HepG2 (cell line): ENCODE results near the gene TMEM145. TPM values are rescaled to one million over a fixed set of nuclear protein-coding genes. Genes with fewer than 3 reads are reported as not detected.

ENCODE experiments used
- ATAC-seq: fragments of 200-7000 bp; cut with Tn5 transposase; 3 replicates; pipeline ENCODE4 v1.9.1; 2020; ENCODE audit warnings: mild to moderate bottlenecking, moderate library complexity
- BruUV-seq: library from RNA; stranded (reverse); fragments of 400-500 nt; replicated peaks from 2 replicates; lab custom pipeline; 2021; lab: Mats Ljungman, UMichigan
- CTCF ChIA-PET: fragments of 300-600 bp; formaldehyde crosslinking; extraction: SDS; loops from one replicate; lab custom pipeline; 2021; ENCODE audit warnings: low total read pairs, inconsistent platforms, low intra/inter-chr PET ratio; lab: Yijun Ruan, JAX
- POLR2A ChIA-PET: fragments of 350-600 bp; sonication (Branson Sonifier 250); formaldehyde crosslinking; loops from one replicate; lab custom pipeline; 2020; ENCODE audit warnings: antibody characterized with exemption, inconsistent platforms; lab: Yijun Ruan, JAX
- DNase-seq: peaks from one replicate; pipeline ENCODE4 v3.0.0-alpha.2; 2015; ENCODE audit warnings: low spot score
- FAIRE-seq: peaks from 3 replicates; lab custom pipeline; 2011; peaks lifted over from hg19 to GRCh38; lab: Jason Lieb, UNC
- H2AFZ ChIP-seq: one replicate; pipeline ENCODE4 v1.6.1; 2011; ENCODE audit warnings: low read length, inconsistent platforms
- H3K27ac ChIP-seq: fragments of 300-600 bp; 3 replicates; pipeline ENCODE4 v1.8.0; 2011; ENCODE audit warnings: mixed run types, mild to moderate bottlenecking, mixed read lengths, low read length, inconsistent platforms; ENCODE audit not compliant: insufficient read depth; ENCODE audit errors: extremely low read length
- H3K27me3 ChIP-seq, 2 experiments: fragments of 200-600 bp in 1 of 2; 2 replicates in 1 of 2; 3 replicates in 1 of 2; pipeline versions ENCODE4 v1.6.0 to v1.8.0; 2011; ENCODE audit warnings: low read length in 2 of 2, mild to moderate bottlenecking in 2 of 2, moderate library complexity in 2 of 2, inconsistent platforms in 1 of 2; ENCODE audit not compliant: insufficient read depth in 2 of 2, control insufficient read depth in 1 of 2
- H3K36me3 ChIP-seq, 2 experiments: fragments of 200-600 bp in 1 of 2; replicated peaks in 1 of 2; 2 replicates in 1 of 2; 3 replicates in 1 of 2; pipeline versions ENCODE4 v1.5.1 to v1.8.0; 2011; ENCODE audit warnings: low read length in 2 of 2, inconsistent platforms in 1 of 2; ENCODE audit not compliant: insufficient read depth in 2 of 2, control insufficient read depth in 1 of 2
- H3K4me1 ChIP-seq: 2 replicates; pipeline ENCODE4 v1.5.1; 2012; ENCODE audit warnings: low read length, inconsistent platforms; ENCODE audit not compliant: insufficient read depth
- H3K4me2 ChIP-seq: 2 replicates; pipeline ENCODE4 v1.6.0; 2011; ENCODE audit warnings: low read depth, low read length, inconsistent platforms
- H3K4me3 ChIP-seq, 3 experiments: fragments of 200-600 bp in 1 of 3; sonication (generic), shearing (Covaris generic) in 1 of 3; replicated peaks in 1 of 3; 2 replicates each; pipeline ENCODE4 v1.5.1; 2011 to 2016; ENCODE audit warnings: low read length in 3 of 3, inconsistent platforms in 2 of 3, low read depth in 2 of 3, mild to moderate bottlenecking in 2 of 3, control low read depth in 1 of 3, mixed read lengths in 1 of 3; ENCODE audit not compliant: insufficient read depth in 1 of 3
- H3K79me2 ChIP-seq: one replicate; pipeline ENCODE4 v1.6.1; 2011; ENCODE audit warnings: low read length, inconsistent platforms; ENCODE audit not compliant: insufficient read depth
- H3K9ac ChIP-seq: 2 replicates; pipeline ENCODE4 v1.6.0; 2011; ENCODE audit warnings: mild to moderate bottlenecking, low read depth, low read length, inconsistent platforms; ENCODE audit not compliant: insufficient read depth
- H3K9me3 ChIP-seq: 2 replicates; pipeline ENCODE4 v1.5.1; 2012; ENCODE audit warnings: mild to moderate bottlenecking, low read length
- H4K20me1 ChIP-seq: 2 replicates; pipeline ENCODE4 v1.6.0; 2011; ENCODE audit warnings: inconsistent platforms, mild to moderate bottlenecking, low read length, moderate library complexity; ENCODE audit not compliant: insufficient read depth
- AGO2 ChIP-seq: fragments of 200-400 bp; formaldehyde crosslinking; optimal IDR thresholded peaks from 2 replicates; pipeline ENCODE3; 2017; ENCODE audit warnings: mild to moderate bottlenecking, low read depth, low read length, moderate library complexity
- ATF7 ChIP-seq, 2 experiments: fragments of 450-650 bp in 1 of 2; sonication (generic) in 1 of 2; formaldehyde crosslinking in 1 of 2; IDR thresholded peaks; 2 replicates each; pipeline versions ENCODE4 v1.4.0 to v1.6.1; 2016 to 2020; ENCODE audit warnings: antibody characterized with exemption in 1 of 2, mild to moderate bottlenecking in 1 of 2, missing genetic modification reagents in 1 of 2
- CREB1 ChIP-seq, 2 experiments: fragments of 450-650 bp in 1 of 2; IDR thresholded peaks; 2 replicates each; pipeline ENCODE4 v1.6.1; 2016 to 2017; ENCODE audit warnings: control low read depth in 1 of 2, mild to moderate bottlenecking in 1 of 2, missing compliant biosample characterization in 1 of 2, missing genetic modification characterization in 1 of 2
- JDP2 ChIP-seq: sonication (generic); formaldehyde crosslinking; IDR thresholded peaks from 2 replicates; pipeline ENCODE4 v1.8.1; 2022; ENCODE audit warnings: missing genetic modification reagents, borderline replicate concordance
- RBFOX2 ChIP-seq: fragments of 200-400 bp; formaldehyde crosslinking; IDR thresholded peaks from 2 replicates; pipeline ENCODE4 v1.6.1; 2017; ENCODE audit warnings: low read depth, mild to moderate bottlenecking, low read length
- TMF1 ChIP-seq: sonication (generic); formaldehyde crosslinking; IDR thresholded peaks from 2 replicates; pipeline ENCODE4 v1.8.1; 2022; ENCODE audit warnings: low read depth, missing genetic modification reagents
- ZNF747 ChIP-seq: sonication (generic); formaldehyde crosslinking; IDR thresholded peaks from 2 replicates; pipeline ENCODE4 v1.8.1; 2023; ENCODE audit warnings: missing genetic modification reagents, mild to moderate bottlenecking, borderline replicate concordance
- WGBS: methylation state at CpG from one replicate; pipeline ENCODE4 v1.1.6; 2017; ENCODE audit warnings: low lambda C conversion rate; 5-methylcytosine and 5-hydroxymethylcytosine counted together
- in situ Hi-C: cut with HindIII; loops from 2 replicates; pipeline ENCODE4 v1.10.0; 2017; ENCODE audit warnings: low pct_unique_long_range_greater_than_20kb; ENCODE audit not compliant: extremely low pct_ligation_motif_present
- intact Hi-C: fragments of 100-400 bp; cut with micrococcal nuclease; formaldehyde crosslinking; loops from one replicate; pipeline ENCODE4 v1.10.0; 2022; ENCODE audit not compliant: unreplicated experiment
- polyA plus RNA-seq, 8 experiments: library from polyadenylated mRNA; depleted of rRNA in 3 of 8; stranded (reverse) in 7 of 8; unstranded in 1 of 8; fragments of >200 nt; fragmentation: Illumina TruSeq in 4 of 8; extraction: Trizol in 4 of 8; gene quantifications; 2 replicates each; pipeline versions ENCODE4 v1.2.1 to v1.2.3, GENCODE V29; 2011 to 2016; ENCODE audit warnings: low read depth in 4 of 8, missing spikeins in 1 of 8, mixed read lengths in 1 of 8; ENCODE audit not compliant: insufficient read depth in 1 of 8
- total RNA-seq, 5 experiments: library from RNA; depleted of rRNA; stranded (reverse); fragments of >200 nt; fragmentation: Illumina TruSeq; extraction: Trizol; gene quantifications; 2 replicates each; pipeline ENCODE4 v1.2.3, GENCODE V29; 2016; ENCODE audit warnings: low read depth in 1 of 5
- TF ChIP-seq, protein P1 (sequence below): sonication (generic); formaldehyde crosslinking; IDR thresholded peaks from 2 replicates; pipeline ENCODE4 v1.4.0; 2020; ENCODE audit warnings: missing genetic modification reagents

TMEM145 gene
- total and polyA plus RNA-seq, 2 of the 13 experiments (the other 11 are each of a cell fraction or from before 2014, with no cell fraction given): 0.07 to 5.1 TPM

DNA sequence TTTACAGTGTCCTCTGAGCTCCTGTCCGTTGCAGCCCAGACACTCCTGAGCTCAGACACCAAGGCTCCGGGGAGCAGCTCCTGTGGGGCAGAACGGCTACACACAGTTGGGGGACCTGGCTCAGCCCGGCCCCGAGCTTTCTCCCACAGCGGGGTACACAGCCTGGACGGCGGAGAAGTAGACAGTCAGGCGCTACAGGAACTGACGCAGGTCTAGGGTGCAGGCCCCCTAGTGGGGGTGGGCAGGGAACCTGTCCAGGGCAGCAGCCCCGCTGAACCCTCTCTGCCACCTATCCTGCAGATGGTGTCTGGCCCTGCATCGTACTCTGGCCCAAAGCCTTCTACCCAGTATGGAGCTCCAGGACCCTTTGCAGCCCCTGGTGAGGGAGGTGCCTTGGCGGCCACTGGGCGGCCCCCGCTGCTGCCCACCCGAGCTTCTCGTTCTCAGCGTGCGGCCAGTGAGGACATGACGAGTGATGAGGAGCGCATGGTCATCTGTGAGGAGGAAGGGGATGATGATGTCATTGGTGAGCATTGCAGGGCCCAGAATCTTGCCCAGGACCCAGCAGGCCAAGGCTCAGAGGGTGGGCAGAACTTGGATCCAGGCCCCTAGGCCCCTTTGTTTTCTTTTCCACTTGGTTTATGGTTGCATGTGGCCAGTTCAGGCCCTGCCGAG is 24.1 kb upstream of the TMEM145 start:
- no peak overlapping the region for H3K27ac ChIP-seq
- no peak overlapping the region for H3K4me2 ChIP-seq
- peaks cover 32 to 70% of the 10 kb centered on the region in 2 experiments; a peak in 4 of 5 replicates for H3K36me3 ChIP-seq
- intact Hi-C loops (no loop called here), in situ Hi-C loops (loop anchor here (5.0 kb wide), 1 partner anchor 37 kb away; no protein-coding TSS in a partner anchor)
- FAIRE-seq (no peak), DNase-seq (no peak), ATAC-seq (no peak)
- peaks cover 18% of the 10 kb centered on the region for H3K79me2 ChIP-seq
- H4K20me1 ChIP-seq: peaks cover 11% of the 10 kb centered on the region; the same call in 1 of the 2 replicates
- peaks cover 18% of the 10 kb centered on the region for H3K4me1 ChIP-seq
- WGBS: 98% methylated on average over 12 of the region's 22 CpGs
- no peak overlapping the region for H3K4me3 ChIP-seq
- no peaks in the 10 kb centered on the region for H3K9me3 ChIP-seq
- ChIA-PET CTCF (interaction anchor here (2.5 kb wide), 1 partner anchor 156 kb away, joined by 9 read pairs; no protein-coding TSS in a partner anchor), POLR2A (no interaction called here)
- no TSS peak for BruUV-seq
- no peak overlapping the region for H3K9ac ChIP-seq
- TF ChIP-seq TMF1 (no peak), CREB1 (IDR thresholded peaks at IDR 0.05) (peak; percentile 60; the same call in 1 of the 2 replicates), CREB1 (CRISPR knock-in tag; IDR thresholded peaks at IDR 0.05) (no peak), ATF7 (IDR thresholded peaks at IDR 0.05) (peak; percentile 77), ATF7 (CRISPR knock-in tag; IDR thresholded peaks at IDR 0.05) (no peak), ZNF747 (CRISPR knock-in tag) (no peak), JDP2 (CRISPR knock-in tag) (no peak), AGO2 (peak; percentile 71), RBFOX2 (0 out of 2 replicates have a peak, but pooled peaks have one; percentile 42)
- TF ChIP-seq, protein P1, sequence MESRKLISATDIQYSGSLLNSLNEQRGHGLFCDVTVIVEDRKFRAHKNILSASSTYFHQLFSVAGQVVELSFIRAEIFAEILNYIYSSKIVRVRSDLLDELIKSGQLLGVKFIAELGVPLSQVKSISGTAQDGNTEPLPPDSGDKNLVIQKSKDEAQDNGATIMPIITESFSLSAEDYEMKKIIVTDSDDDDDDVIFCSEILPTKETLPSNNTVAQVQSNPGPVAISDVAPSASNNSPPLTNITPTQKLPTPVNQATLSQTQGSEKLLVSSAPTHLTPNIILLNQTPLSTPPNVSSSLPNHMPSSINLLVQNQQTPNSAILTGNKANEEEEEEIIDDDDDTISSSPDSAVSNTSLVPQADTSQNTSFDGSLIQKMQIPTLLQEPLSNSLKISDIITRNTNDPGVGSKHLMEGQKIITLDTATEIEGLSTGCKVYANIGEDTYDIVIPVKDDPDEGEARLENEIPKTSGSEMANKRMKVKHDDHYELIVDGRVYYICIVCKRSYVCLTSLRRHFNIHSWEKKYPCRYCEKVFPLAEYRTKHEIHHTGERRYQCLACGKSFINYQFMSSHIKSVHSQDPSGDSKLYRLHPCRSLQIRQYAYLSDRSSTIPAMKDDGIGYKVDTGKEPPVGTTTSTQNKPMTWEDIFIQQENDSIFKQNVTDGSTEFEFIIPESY: peak; percentile 16; the same call in 1 of the 2 replicates
- H2AFZ ChIP-seq: no peak overlapping the region
- H3K27me3 ChIP-seq: no peaks in the 10 kb centered on the region; a peak in 1 of 5 replicates
